HG03103 (cell line): ENCODE data around the gene CCDC13.

ENCODE experiments used
- ATAC-seq: cut with Tn5 transposase; IDR thresholded peaks from one replicate; pipeline ENCODE4 v1.9.1; 2021; ENCODE audit warnings: low read depth; ENCODE audit not compliant: unreplicated experiment

Gene CCDC13

GRCh38 chr3:42753757-42754156 lies 19.3 kb downstream of the CCDC13 start:
- ATAC-seq, result no peak

- ATAC-seq, result no peak
Measured at GRCh38 chr3:42752961-42753360, 20.1 kb downstream of the CCDC13 start.

- no peak for ATAC-seq
Measured at GRCh38 chr3:42752441-42752840, 20.6 kb downstream of the CCDC13 start.

DNA sequence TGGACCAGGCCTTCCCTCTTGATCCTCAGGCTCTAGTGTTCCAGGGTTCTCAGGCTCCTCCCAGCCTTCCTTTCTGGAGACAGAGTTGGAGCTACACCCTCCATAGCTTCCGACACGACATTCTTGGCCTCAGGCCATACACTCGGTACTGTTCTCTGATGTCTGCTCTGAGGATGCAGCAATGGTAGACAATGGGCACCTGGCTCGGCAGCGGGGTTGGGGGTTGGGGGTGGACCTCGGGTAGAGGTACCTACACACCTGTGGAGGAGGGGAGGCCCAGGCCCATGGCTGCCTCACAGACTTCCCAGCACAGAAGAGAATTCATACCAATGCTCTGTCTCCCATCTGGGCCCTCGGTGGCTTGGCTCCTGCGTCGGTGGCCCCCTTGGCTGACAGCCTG lies 21.4 kb downstream of the CCDC13 start:
- no peak for ATAC-seq

DNA sequence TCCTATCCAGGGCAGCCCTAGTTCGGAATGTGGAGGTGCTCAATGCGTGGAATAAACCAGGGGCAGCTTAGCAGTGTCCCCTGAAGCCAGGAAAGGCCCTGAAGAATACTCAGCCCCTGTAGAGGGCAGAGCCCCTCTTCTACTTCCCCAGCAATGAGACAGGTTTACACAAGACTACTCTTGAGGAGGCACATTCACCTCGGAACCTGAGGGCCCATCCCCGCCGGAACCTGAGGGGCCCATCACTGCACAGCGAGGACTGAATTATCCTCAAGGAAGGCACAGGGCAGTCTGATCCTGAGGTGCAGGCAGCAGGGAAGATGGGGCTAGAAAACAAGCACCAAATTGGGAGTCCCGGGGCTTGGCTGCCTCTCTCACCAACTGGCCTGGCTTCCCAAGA lies 22.2 kb downstream of the CCDC13 start:
- ATAC-seq, result no peak

DNA sequence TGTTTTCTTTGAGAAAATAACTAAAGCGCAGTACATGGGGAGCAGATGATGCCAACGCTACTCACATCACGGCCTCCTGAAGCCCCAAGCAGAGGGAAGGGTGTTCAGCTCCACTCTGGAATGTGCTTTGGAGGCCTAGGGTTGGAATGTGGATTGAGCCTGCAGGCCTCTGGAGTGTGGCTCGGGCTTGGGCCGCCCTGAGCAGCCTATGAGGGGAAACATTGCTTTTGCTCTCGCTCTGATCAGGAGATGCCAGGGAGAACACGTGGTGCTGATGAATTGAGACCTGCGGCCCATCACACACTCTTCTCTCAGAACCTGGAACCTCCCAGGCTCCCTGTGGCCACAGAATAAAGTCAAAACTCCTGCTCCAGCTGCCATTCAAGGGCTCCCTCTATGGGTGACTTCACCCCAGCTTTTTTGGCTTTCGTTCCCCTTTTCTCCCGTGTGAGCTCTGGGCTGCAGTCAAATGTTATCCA lies 23.3 kb downstream of the CCDC13 start:
- no peak for ATAC-seq

- no peak for ATAC-seq
Measured at GRCh38 chr3:42749025-42749752, 23.9 kb downstream of the CCDC13 start.

DNA sequence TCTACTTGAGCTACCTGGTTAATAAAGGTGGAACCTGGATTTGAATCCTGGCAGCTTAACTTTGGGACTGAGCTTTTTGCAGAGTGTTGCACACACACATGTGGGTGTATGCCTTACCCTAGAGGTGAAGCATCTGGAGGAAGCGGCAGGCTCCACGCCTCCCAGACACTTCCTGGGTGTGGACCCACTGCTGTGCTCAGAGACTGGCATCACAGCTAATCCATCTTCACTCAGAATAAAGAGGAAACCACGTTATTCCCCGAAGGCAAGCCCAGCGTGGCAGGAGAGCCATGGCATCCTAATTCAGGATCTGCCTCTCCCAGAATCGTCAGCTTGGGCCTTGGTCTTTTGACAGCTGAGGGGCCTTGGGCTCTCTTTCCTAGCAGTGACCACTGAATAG lies 25.5 kb downstream of the CCDC13 start:
- no peak for ATAC-seq

GRCh38 chr3:42746455-42747450 lies 26.3 kb downstream of the CCDC13 start:
- ATAC-seq, result no peak

DNA sequence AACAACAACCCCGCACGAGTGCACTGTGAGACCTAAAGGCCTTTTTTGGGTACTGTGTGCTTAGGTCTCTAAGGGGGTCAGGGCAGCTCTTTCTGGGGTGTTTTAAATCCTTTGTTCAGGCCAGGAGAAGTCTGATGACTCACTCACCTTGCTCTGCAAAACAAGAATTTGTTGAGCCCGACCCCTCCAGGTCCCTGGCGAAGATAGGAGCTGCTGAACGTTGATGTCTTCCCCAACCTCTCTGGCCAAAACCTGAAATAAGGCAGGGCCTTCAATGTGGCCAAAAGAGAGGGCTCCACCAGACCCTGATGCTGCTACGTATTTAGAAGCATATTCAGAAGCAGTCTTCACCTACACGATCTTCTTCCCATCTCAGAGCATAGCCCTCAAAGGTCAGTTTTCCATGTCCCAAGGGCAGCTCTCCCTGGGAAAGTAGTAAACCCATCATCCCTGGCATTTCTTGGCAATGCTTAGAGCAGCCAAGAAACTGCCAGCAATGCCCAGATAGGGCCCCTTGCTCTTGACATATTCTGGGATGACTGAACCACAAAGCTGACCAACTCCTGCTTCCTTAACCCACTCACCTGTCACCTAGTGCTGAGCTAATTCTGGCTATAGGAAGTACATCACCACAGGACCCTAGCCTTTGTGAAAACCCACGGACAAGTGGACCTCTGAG lies 27.1 kb downstream of the CCDC13 start:
- ATAC-seq, result no peak

- no peak for ATAC-seq
Measured at GRCh38 chr3:42745291-42745745, 27.7 kb downstream of the CCDC13 start.

DNA sequence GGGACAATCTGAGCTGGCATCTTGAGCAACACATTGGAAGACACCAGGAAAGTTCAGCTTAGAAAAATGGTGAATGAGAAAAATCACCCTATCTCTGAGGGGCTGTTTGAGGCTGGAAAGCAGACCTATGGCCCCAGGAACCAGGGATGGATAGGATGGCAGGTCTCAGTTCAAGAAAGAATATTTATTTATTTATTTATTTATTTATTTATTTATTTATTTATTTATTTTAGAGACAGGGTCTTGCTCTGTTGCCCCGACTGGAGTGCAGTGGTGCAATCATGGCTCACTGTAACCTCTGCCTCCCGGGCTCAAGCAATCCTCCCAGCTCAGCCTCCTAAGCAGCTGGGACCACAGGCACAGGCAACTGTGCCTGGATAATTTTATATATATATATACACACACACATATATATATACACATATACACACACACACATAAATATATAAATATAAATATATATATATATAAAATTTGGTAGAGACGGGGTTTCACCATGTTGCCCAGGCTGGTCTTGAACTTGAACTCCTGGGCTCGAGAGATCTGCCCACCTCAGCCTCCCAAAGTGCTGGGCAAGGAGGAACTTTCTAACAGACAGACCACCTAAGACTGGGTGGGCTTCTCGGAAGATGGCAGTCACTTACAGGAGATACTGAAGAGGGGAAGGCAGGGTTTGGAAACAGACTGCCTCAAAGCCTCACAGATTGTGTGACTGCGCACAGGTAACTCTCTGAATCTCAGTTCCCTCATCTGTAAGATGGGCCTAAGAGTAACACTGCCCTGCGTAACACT lies 29.7 kb downstream of the CCDC13 start:
- no peak for ATAC-seq

- no peak for ATAC-seq
Measured at GRCh38 chr3:42742688-42743087, 30.4 kb downstream of the CCDC13 start.

DNA sequence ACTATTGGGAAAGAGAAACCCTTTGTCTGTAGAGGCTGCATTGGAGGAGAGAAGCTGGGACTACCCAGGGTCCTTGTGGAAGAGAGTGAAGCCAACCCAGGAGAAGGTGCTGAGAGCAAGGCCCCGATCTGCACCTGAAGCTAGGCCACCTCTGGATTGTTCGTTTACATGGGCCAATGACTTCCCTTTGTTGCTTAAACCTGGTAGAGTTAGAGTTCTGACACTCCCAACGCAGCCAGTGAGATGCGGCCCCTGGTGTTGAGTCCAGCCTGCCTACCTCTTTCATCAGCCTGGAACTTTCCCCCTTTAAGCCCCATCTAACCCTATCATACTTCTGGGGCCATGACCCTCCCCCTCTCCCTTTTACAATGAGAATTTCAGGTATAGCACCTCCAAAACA lies 30.8 kb downstream of the CCDC13 start:
- no peak for ATAC-seq

- ATAC-seq, result no peak
Measured at GRCh38 chr3:42741796-42742195, 31.3 kb downstream of the CCDC13 start.

DNA sequence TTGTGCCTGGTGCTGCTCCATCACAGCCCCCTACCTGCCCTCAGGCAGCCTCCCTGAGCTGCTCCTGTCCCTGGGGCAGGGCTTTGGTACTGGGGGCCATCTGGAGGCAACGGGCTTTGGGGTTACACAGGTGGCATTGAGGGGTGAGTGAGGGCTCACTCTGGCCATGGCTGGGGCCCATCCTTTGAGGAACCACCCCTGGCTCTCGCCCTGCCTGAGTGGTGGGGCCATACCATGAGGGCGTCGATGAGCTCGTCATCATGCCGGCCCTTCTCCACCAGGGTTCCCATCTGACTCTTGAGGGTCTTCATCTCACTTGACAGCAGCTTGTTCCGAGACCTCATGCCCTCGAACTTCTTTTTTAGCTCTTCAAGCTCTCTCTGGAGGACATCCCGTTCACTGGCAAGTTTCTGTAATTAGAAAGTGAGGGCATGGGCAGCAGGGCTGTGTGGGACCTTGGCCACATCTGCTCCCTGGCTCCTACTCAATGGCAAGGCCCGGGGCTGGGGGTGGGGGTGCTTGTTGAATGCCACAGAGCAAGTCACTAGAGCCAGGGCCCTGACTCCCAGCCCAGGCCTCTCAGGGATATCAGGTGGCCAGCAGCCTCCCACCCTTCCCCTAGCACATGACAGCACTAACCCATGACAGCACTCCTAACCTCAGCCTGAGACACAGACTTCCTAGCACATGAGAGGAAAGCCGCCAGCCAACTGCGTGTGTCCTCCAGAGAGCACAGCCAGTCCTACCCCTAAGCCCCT lies 33.5 kb downstream of the CCDC13 start:
- no peak for ATAC-seq

GRCh38 chr3:42736531-42736930 lies 36.5 kb downstream of the CCDC13 start:
- no peak for ATAC-seq

DNA sequence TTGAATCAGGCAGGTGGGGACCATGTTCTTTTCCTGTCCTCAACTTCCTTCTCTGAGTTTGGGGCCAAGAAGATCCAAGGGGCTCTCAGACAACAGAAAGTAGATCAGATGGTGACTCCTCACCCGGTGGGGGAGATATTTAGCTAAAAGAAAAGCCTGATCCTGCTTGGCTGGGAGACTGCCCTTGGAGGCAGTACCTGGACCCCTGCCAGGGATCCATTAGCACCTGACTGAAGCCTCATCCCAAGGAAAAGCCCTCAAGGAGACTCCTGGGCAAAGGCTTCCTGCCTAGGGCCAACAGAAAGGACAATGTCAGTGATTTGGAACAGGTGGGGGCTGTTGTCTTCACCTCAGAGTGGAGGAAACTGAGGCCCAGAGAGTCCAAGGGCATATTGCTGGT lies 37.0 kb downstream of the CCDC13 start:
- ATAC-seq, result no peak

GRCh38 chr3:42735615-42736014 lies 37.4 kb downstream of the CCDC13 start:
- ATAC-seq, result no peak
